H1 (cell line): Measurements from ENCODE around the gene BRD2. TPM values are rescaled to one million over a fixed set of nuclear protein-coding genes. Genes with fewer than 3 reads are reported as not detected.

Experiments
- CHD7 ChIP-seq: fragments of 300-600 bp; sonication (generic); IDR thresholded peaks from 2 replicates; pipeline ENCODE4 v1.7.1; 2012; ENCODE audit warnings: low read length, moderate library complexity, mild to moderate bottlenecking, inconsistent platforms; ENCODE audit not compliant: insufficient replicate concordance
- CTBP2 ChIP-seq: IDR thresholded peaks from 2 replicates; pipeline ENCODE4 v1.7.0; 2011; ENCODE audit warnings: borderline replicate concordance, mild to moderate bottlenecking, moderate library complexity, mixed read lengths, low read length; ENCODE audit not compliant: insufficient read depth, insufficient read length
- GABPA ChIP-seq: IDR thresholded peaks from 2 replicates; pipeline ENCODE4 v1.6.1; 2011; ENCODE audit warnings: mild to moderate bottlenecking, low read length, moderate library complexity, borderline replicate concordance; ENCODE audit not compliant: insufficient read depth
- POU5F1 ChIP-seq: IDR thresholded peaks from 2 replicates; pipeline ENCODE4 v1.6.1; 2011; ENCODE audit warnings: low read depth, mild to moderate bottlenecking, low read length, moderate library complexity
- RBBP5 ChIP-seq: IDR thresholded peaks from 2 replicates; pipeline ENCODE4 v1.7.1; 2012; ENCODE audit warnings: low read depth, mild to moderate bottlenecking, inconsistent platforms, low read length, moderate library complexity, borderline replicate concordance
- RNF2 ChIP-seq: fragments of 200-900, 300-1000 bp; sonication (generic); IDR thresholded peaks from 2 replicates; pipeline ENCODE4 v1.7.1; 2016; ENCODE audit warnings: borderline replicate concordance, low read depth, mild to moderate bottlenecking, antibody characterized with exemption, low read length; ENCODE audit not compliant: poor library complexity, severe bottlenecking; ENCODE audit errors: missing control alignments
- SRF ChIP-seq: IDR thresholded peaks from 2 replicates; pipeline ENCODE4 v1.6.1; 2011; ENCODE audit warnings: mild to moderate bottlenecking, low read depth, low read length, moderate library complexity
- TAF1 ChIP-seq: IDR thresholded peaks from 2 replicates; pipeline ENCODE4 v1.6.1; 2011; ENCODE audit warnings: mild to moderate bottlenecking, low read depth, low read length
- TBP ChIP-seq: IDR thresholded peaks from 2 replicates; pipeline ENCODE4 v1.6.1; 2011; ENCODE audit warnings: low read depth, low read length, improper control_type of control experiment
- polyA plus RNA-seq, 7 experiments: library from polyadenylated mRNA; depleted of rRNA in 3 of 7; stranded (reverse) in 5 of 7; unstranded in 2 of 7; fragments of >200 nt in 5 of 7; fragments of 200-250 nt in 2 of 7; gene quantifications; 1 replicate in 5 of 7; 2 replicates in 1 of 7; 4 replicates in 1 of 7; pipeline versions ENCODE4 v1.2.1 to v1.2.3, GENCODE V29; 2011 to 2013; ENCODE audit warnings: missing spikeins in 2 of 7, mixed read lengths in 2 of 7
- total RNA-seq: library from RNA; stranded (reverse); fragmentation: NEBNext Ultra II Directional; extraction: Animal tissue kit (Norgen Biotek cat#: 25700); gene quantifications from 2 replicates; pipeline ENCODE4 v1.2.1, GENCODE V29; 2021

BRD2 gene
- total and polyA plus RNA-seq, 2 of the 8 experiments (the other 6 are each of a cell fraction or from before 2014, with no cell fraction given): 132 to 185 TPM

- TF ChIP-seq CHD7 (no peak), GABPA (no peak), CTBP2 (no peak), RBBP5 (no peak), SRF (no peak), POU5F1 (no peak), TAF1 (peak; percentile 62; the same call in 1 of the 2 replicates), RNF2 (no peak), TBP (peak; percentile 72)
These were observed 15.3 kb upstream of the BRD2 start, which contains the start of gene HLA-DMA (continued) for GRCh38 chr6:32952817-32953739.
